G401 (cell line): ENCODE measurements around the gene ATP10D. TPM values are rescaled to one million over a fixed set of nuclear protein-coding genes. Genes with fewer than 3 reads are reported as not detected.

Experiments
- DNase-seq: peaks from one replicate; pipeline ENCODE4 v3.0.0-alpha.2; 2015; ENCODE audit warnings: low spot score
- in situ Hi-C: cut with HindIII; loops from 2 replicates; pipeline ENCODE4 v1.10.0; 2016; ENCODE audit warnings: low sequenced_read_pairs, mixed read lengths
- total RNA-seq: library from RNA; depleted of rRNA; stranded (reverse); fragments of >200 nt; shearing (Covaris generic); gene quantifications from 2 replicates; pipeline ENCODE4 v1.2.3, GENCODE V29; 2014; rRNA removed

The ATP10D gene
- total RNA-seq, 1 experiment from 2014 or later: 0.54 TPM

DNA sequence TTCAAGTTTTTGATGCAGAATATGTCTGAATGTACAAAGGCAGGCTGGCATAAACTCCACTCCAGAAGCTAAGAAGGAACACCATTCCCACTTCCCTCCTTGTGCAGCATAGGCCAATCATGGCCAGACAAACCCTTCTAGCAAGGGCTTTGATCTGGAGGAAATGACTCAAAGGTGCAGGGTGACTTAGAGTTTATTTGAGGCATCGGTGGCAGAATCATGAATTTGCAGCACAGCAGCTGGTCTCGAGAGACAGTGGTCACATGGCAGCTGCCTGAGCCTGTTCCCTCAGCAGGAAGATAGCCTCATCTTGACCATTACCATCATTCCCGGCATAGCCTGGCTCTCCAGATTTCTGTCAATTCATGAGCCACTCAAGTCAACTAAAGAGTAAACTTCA, 154.5 kb downstream of the ATP10D start:
- in situ Hi-C loops: no loop called here
- no peak for DNase-seq

DNA sequence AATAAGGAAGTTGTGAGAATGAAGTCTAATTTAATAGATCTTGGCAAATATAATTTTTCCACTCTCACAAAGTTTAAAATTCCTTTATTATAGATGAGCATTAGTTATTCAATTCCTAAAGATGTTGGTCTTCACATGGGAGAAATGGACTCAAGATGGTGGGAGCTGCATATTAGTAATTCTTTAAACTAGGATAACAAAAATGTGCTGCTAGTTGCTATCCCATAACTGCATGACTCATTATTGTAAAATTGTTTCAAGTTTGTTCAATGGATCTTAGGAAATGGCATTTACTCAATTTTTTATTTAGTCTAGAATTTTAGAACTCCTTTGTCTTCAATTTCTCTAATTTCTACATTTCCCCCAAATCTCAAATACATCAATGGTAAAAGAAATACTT, 155.8 kb downstream of the ATP10D start:
- no peak for DNase-seq
- in situ Hi-C loops: no loop called here

DNA sequence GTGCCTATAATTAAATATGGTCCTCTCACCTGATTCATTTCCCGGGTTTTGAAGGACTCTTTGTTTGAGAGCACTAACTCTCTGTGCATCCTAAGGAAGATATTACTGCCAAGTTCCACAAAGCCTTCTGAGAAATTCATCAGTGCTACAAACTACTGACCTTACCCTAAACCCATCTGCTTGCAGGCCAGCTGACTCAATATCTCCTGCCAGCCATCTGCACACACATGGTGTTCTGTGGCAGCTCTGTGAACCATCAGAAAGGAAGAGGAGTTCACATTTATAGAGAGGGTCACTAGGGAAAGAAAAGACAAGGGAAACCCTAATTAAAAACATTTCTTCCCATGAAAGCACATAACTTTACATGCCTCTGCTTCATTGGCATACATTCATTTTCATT, 156.7 kb downstream of the ATP10D start:
- in situ Hi-C loops: no loop called here
- no peak for DNase-seq

GRCh38 chr4:47642191-47642830, 157.2 kb downstream of the ATP10D start:
- in situ Hi-C loops: no loop called here
- no peak for DNase-seq

Other genes starting within 250 kb of the ATP10D start
- 41.1 and 43.4 TPM in 2 replicates for gene COMMD8, start 21.6 kb upstream of the ATP10D start, total RNA-seq